WERI-Rb-1 (cell line): ENCODE data around the gene INVS.

Experiments
- DNase-seq: peaks from one replicate; pipeline ENCODE4 v3.0.0-alpha.2; 2020
- H3K27ac ChIP-seq: fragments of 250-450 bp; sonication (Bioruptor Pico); 2 replicates; pipeline ENCODE4 v1.5.1; 2020; ENCODE audit warnings: mild to moderate bottlenecking, moderate library complexity
- H3K27me3 ChIP-seq: fragments of 250-450 bp; sonication (Bioruptor Pico); 2 replicates; pipeline ENCODE4 v1.5.1; 2021; ENCODE audit warnings: mild to moderate bottlenecking, low read depth, moderate library complexity; ENCODE audit not compliant: insufficient read depth, severe bottlenecking
- H3K36me3 ChIP-seq: fragments of 250-450 bp; sonication (Bioruptor Pico); 2 replicates; pipeline ENCODE4 v1.5.1; 2020; ENCODE audit warnings: mild to moderate bottlenecking, moderate library complexity
- H3K4me3 ChIP-seq: 2 replicates; pipeline ENCODE4 v1.5.1; 2011; ENCODE audit warnings: low read depth, mild to moderate bottlenecking, control low read depth, low read length
- H3K9me3 ChIP-seq: fragments of 250-450 bp; sonication (Bioruptor Pico); 2 replicates; pipeline ENCODE4 v1.5.1; 2021; ENCODE audit warnings: mild to moderate bottlenecking, moderate library complexity; ENCODE audit not compliant: severe bottlenecking
- CTCF ChIP-seq: IDR thresholded peaks from 2 replicates; pipeline ENCODE4 v1.5.1; 2011; ENCODE audit warnings: low read depth, mild to moderate bottlenecking, control low read depth, inconsistent platforms, low read length

Gene INVS

GRCh38 chr9:100240512-100240911, 141.5 kb downstream of the INVS start:
- DNase-seq, result no peak
- no peak overlapping the region for H3K27ac ChIP-seq
- H3K36me3 ChIP-seq, result peaks cover 8% of the 10 kb centered on the region; the same call in 1 of the 2 replicates
- H3K27me3 ChIP-seq, result no peaks in the 10 kb centered on the region
- no peak for TF ChIP-seq CTCF
- H3K9me3 ChIP-seq, result no peaks in the 10 kb centered on the region
- no peak overlapping the region for H3K4me3 ChIP-seq

- Histone ChIP-seq H3K36me3 (no peaks in the 10 kb centered on the region; the same call in 1 of the 2 replicates), H3K9me3 (no peaks in the 10 kb centered on the region), H3K27ac (no peak overlapping the region), H3K27me3 (no peaks in the 10 kb centered on the region), H3K4me3 (no peak overlapping the region)
- no peak for TF ChIP-seq CTCF
- DNase-seq, result no peak
Observed at GRCh38 chr9:100267211-100267610, 168.2 kb downstream of the INVS start.

- H3K9me3 ChIP-seq, result no peaks in the 10 kb centered on the region
- no peak for DNase-seq
- H3K27ac ChIP-seq, result no peak overlapping the region
- TF ChIP-seq CTCF, result no peak
- no peak overlapping the region for H3K4me3 ChIP-seq
- no peaks in the 10 kb centered on the region; the same call in 1 of the 2 replicates for H3K36me3 ChIP-seq
- H3K27me3 ChIP-seq, result no peaks in the 10 kb centered on the region
Observed at GRCh38 chr9:100268271-100268670, 169.2 kb downstream of the INVS start.

GRCh38 chr9:100269656-100270055, 170.6 kb downstream of the INVS start:
- no peak for DNase-seq
- peaks cover 4% of the 10 kb centered on the region for H3K36me3 ChIP-seq
- no peak overlapping the region for H3K27ac ChIP-seq
- TF ChIP-seq CTCF, result no peak
- no peaks in the 10 kb centered on the region for H3K27me3 ChIP-seq
- no peak overlapping the region for H3K4me3 ChIP-seq
- H3K9me3 ChIP-seq, result no peaks in the 10 kb centered on the region

GRCh38 chr9:100277166-100277979, 178.3 kb downstream of the INVS start:
- TF ChIP-seq CTCF, result no peak
- Histone ChIP-seq H3K27ac (no peak overlapping the region), H3K4me3 (no peak overlapping the region), H3K36me3 (peaks cover 10% of the 10 kb centered on the region), H3K27me3 (no peaks in the 10 kb centered on the region), H3K9me3 (no peaks in the 10 kb centered on the region)
- DNase-seq, result no peak

- Histone ChIP-seq H3K36me3 (no peaks in the 10 kb centered on the region), H3K27me3 (no peaks in the 10 kb centered on the region), H3K27ac (no peak overlapping the region), H3K9me3 (no peaks in the 10 kb centered on the region), H3K4me3 (no peak overlapping the region)
- DNase-seq, result no peak
- no peak for TF ChIP-seq CTCF
Observed at GRCh38 chr9:100281066-100281465, 182.0 kb downstream of the INVS start.
